DOHH2 (cell line): Measurements from ENCODE around the gene MAGI1.

Experiments used
- EZH2phosphoT487 ChIP-seq: fragments of 200-600 bp; sonication (generic); IDR thresholded peaks from 2 replicates; pipeline ENCODE4 v1.6.1; 2017; ENCODE audit warnings: borderline replicate concordance, mild to moderate bottlenecking, antibody characterized with exemption, low read length, moderate library complexity, mixed read lengths
- TF ChIP-seq, protein P1 (sequence below): fragments of 200-600 bp; sonication (generic); IDR thresholded peaks from one replicate; pipeline ENCODE4 v1.5.1; 2014; ENCODE audit warnings: antibody characterized with exemption, mild to moderate bottlenecking, low read depth, low read length; ENCODE audit not compliant: poor library complexity, severe bottlenecking

DNA sequence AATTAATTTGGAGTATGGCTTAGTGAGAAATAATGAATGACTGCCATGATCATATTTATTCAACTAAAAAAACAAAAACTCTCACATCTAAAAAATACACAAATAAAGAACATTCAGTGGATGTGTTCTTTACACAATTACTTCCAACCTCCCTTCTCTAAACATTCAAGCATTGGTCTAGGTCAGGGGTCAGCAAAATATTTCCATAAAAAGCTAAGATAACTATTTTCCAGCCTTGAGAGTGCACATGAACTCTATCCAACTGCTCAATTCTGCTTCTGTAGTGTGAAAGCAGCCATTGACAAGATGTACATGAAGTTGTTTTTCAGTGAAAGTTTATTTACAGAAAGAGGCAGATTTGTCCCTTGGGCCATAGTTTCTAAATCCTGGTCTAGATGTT lies 406.3 kb downstream of the MAGI1 start:
- TF ChIP-seq, protein P1, sequence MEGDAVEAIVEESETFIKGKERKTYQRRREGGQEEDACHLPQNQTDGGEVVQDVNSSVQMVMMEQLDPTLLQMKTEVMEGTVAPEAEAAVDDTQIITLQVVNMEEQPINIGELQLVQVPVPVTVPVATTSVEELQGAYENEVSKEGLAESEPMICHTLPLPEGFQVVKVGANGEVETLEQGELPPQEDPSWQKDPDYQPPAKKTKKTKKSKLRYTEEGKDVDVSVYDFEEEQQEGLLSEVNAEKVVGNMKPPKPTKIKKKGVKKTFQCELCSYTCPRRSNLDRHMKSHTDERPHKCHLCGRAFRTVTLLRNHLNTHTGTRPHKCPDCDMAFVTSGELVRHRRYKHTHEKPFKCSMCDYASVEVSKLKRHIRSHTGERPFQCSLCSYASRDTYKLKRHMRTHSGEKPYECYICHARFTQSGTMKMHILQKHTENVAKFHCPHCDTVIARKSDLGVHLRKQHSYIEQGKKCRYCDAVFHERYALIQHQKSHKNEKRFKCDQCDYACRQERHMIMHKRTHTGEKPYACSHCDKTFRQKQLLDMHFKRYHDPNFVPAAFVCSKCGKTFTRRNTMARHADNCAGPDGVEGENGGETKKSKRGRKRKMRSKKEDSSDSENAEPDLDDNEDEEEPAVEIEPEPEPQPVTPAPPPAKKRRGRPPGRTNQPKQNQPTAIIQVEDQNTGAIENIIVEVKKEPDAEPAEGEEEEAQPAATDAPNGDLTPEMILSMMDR, result no peak
- no peak for TF ChIP-seq EZH2phosphoT487
